T1000 (cell line): ENCODE results near the gene SCN10A.

Experiments
- DNase-seq: peaks from one replicate; lab custom pipeline; 2025; ENCODE audit warnings: mixed read lengths; lab: John Stamatoyannopoulos, UW

The SCN10A gene

DNA sequence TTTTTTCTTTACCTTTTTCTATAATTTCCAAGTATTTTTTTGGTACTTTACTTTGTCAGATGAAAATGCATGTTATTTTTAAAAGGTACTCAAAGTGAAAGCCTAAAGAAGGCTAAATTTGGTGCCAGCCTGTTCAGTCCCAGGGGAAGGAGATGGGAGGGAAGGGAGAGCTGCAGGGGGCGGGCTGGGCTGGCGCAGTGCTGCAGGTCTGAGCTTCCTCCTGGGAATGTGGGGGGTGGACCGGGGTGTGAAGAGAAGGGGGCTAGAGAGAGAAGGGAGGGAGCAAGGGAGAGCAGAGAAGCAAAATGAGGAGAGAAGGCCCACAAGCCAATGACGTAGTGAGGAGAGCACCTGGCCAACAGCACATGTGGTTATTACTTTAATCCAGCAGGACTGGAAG lies 95.6 kb downstream of the SCN10A start:
- DNase-seq = no peak

DNA sequence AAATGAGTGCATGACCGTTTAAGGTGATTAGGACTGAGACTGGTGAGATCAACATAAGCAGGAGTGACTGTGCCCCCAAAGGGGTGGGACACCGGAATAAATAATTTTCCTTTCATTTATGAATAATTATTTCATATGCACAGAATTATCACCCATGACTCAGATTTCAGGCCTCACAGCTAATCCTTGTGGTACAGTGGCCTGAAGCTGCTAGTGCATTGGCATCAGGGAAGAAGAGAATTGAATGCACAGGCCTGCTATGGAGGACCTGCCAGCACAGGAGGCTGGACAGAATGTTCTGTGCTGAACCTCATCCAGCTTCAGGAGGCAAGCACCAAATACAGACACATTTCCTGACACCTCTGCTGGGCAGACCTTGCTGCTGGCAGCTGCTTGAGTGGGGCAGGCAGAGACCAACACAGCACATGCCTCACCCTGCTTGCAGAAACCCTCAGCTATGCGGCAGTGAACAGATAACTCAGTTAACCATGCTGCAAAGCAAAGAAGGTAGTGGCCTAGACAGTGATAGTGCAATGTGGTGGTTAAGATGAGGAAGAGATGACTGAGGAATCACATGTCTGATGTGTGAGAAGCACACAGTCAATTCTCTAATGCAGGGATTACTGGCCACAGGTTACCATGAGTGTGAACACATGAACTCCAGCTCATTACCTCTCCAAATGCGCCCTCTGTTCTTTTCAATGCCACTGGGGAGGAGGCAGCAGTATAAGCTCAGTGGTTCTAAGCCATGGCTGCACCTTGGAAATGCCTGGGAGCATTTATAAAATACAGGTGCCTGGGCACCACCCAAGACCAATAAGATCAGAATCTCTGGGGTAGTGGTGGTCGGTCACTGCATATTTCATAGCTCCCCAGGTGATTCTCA lies 98.4 kb downstream of the SCN10A start:
- no peak for DNase-seq

DNA sequence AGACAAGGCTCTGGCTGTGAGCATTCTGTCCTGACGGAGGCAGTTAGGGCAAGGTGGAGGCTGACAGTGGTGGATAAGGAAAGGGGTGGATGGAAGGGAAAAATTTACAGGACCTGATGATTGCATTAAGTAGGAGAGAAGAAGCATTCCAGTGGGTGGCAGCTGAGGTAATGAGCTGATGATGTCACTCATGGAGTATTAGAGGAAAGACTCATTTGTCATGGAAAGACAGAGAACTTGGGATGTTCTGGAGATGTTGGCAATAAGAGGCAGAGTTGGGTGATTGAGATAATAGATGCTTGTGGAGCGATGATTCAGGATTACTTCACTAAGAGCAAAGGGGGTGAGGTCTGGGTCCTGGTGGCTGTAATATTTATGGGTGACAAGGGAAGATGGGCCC lies 102.9 kb downstream of the SCN10A start:
- no peak for DNase-seq

DNA sequence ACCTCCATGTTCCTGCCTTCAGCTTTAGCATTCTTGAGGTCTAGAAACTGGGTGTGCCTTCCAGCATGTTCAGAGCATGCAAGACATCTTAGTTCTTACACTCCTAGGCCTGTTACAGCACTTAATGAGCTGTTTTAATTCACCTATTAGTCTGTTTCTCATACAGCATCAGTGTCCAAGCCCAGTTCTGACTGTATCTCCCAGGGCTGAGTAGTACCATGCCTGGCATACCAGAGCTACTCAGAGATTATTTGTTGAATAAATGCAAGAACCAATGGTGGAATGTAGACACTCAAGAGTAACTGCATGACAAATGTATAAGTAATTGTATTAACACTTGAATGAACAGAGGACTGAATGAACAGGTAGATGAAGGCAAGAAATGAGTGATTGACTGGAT lies 104.7 kb downstream of the SCN10A start:
- DNase-seq = no peak

DNA sequence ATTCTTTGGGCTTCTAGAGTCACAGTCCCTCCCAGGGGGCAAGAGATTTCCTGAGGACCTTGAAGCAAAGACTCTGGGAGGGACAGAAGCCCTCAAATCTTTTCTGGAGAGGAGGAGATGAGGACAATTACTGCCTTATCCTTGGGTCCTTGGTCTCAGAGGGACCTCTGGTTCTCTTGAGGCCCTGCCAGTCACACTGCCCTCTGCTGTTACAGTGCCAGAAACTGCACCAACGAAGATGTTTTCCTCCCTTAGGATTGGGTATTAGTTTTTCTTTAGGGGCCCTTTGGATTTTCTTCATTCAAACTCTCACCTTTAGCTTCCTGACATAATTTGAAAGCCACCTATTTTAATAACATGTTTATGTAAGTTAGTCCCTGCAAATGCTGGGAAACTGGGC lies 108.3 kb downstream of the SCN10A start:
- no peak for DNase-seq

DNA sequence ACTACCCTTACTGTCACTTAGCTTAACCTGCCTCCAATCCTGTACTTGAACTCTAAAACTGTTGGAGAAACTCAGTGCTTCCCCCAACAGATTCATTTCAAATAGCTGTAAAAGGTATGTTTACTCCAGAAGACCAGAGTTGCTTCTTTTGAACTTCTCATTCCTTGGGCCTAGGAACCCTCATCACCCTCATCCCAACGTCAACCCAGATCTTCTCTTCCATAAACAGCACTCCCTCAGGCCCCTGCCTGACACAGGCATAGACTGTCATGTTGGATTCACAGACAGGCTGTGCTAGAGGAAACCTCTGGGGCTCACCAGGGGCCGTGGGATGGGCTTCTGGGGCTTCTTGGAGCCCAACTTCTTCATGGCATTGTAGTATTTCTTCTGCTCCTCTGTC lies 109.1 kb downstream of the SCN10A start:
- DNase-seq = no peak

DNA sequence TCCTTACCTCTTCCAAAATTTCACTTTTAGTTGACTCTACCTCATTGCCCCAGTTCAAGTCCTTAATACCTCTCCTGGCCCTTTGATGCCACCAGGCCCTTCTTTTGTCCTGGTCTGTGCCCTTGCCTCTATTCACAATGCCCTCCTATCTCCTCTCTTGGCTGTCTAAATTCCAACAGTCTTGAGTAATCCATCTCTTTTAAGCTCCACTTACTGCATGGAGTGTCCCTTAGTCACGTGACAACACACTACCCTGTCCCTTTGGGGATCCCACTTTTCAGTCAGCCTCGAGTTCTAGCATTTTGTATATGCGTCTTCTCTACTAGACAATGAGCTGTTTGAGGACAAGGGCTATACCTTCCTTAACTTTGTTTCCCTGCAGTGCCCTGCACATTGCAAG lies 113.8 kb downstream of the SCN10A start:
- DNase-seq = no peak

DNA sequence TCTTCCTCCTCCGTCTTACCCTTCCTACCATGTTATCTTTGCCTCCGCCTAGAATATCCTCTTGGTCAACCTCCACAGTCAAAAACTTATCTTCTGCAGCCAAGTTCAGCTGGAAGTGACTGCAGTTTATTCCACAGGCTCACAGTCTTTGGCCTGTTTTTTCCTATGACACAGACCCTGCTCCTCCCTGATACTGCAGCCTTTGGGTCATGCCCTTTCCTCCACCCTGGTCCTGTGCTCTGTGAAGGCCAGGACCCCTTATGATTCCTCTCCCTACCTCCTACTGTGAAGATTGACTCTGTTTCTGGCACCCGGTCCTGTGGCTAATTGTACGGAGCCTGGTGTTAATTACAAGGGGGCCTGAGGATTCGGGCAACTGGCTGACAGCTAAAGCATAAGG lies 117.3 kb downstream of the SCN10A start:
- no peak for DNase-seq

DNA sequence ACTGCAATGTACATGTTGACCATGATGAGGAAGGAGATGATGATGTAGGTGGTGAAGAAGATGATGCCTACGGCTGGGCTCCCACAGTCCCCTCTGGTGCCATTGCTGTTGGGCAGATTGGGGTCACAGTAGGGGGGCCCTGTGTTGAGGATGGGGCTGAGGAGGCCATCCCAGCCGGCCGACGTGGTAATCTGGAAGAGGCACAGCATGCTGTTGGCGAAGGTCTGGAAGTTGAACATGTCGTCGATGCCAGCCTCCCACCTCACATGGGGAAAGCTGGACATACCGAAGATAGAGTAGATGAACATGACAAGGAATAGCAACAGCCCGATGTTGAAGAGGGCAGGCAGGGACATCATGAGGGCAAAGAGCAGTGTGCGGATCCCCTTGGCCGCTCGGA lies 118.0 kb downstream of the SCN10A start:
- no peak for DNase-seq

DNA sequence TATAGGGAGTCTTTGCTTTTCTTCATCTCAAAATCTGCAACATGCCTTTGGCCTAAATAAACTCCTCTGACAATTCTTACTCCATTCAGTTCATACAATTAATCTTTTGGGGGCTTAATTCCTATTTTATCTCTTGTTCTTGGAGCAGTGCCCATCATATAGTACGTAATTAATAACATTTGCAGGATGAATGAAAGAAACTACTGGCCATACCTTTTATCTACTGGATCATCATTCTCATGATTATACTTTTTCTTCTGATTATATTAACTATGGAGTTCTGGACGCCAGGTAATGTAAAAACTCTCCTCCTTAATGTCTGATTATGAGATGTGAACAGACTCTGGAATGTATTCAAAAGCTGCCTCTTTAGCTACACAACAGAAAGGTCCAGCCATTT lies 120.0 kb downstream of the SCN10A start:
- DNase-seq = no peak

DNA sequence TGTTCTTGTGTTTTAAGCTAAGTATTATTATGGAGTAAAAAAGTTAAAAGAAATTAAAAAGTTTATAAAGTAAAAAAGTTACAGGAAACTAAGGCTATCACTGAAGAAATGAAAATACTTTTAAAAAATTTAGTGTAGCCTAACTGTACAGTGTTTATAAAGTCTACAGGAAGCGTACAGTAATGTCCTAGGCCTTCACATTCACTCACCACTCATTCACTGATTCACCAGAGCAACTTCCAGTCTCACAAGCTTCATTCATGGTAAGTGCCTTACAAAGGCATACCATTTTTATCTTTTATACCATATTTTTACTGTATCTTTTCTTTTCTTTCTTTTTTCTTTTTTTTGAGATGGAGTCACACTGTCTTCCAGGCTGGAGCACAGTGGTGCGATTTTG lies 125.8 kb downstream of the SCN10A start:
- no peak for DNase-seq

DNA sequence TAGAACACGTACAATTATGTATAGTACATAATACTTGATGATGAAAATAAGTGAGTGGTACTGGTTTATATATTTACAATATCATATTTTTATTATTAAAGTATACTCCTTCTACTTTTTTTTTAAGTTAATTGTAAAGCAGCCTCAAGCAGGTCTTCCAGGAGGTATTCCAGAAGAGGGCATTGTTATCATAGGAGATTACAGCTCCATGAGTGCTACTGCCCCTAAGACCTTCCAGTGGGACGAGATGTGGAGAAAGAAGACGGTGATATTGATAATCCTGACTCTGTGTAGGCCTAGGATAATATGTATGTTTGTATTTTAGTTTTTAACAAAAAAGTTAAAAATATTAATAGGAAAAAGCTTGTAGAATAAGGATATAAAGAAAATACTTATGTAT lies 126.2 kb downstream of the SCN10A start:
- DNase-seq = no peak

DNA sequence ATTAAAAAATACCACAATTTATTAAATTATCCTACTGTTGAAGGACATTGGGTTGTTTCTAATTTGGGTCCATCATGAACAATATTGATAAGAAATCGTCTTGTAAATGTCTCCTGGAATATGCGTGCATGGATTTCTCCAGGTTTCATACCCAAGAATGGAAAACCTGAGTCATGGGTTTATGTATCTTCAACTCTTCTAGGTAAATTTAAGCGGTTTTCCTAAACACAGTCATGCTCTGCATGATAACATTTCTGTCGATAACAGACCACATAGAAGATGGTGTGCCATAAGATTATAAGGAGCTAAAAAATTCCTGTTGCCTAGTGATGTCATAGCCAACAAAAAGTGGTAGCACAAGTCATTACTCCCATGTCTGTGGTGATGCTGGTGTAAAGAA lies 126.7 kb downstream of the SCN10A start:
- DNase-seq = no peak

DNA sequence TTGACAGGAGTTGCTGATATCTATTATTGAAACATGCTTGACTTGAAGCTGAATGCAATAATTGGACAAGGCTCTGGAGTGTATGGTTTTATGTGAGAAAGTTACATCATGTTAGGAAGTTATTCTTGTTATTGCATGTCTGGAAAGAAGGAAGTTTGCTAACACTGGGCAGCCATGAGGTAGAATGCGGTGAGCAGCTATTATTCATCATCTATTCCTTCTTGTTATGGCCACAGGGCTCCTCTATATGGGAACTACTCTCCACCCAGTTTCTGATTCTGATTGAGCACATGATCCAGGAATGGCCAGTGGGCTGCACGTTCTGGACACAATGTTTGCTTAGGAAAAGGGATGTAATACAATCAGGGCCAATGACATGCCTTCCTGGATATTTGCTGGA lies 128.7 kb downstream of the SCN10A start:
- DNase-seq = no peak

DNA sequence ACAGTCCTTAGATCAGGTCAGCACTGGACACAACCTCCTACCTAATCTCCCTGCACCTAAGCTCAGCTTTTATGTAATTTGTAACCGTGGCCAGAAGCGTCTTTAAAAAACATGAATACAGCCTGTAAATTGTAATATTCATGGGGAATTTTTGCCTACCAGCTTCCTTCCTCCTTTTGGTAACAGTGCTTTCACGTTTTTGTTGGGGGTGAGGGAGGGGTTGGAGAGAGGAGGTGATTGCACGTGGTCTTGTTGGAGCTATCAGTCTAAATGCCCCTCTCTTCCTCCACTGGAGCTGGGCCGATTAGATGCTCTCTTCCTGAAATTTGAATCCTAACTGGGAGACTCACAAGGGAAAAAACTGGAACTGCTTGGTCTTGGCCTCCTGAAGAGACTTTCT lies 131.5 kb downstream of the SCN10A start:
- DNase-seq = no peak

DNA sequence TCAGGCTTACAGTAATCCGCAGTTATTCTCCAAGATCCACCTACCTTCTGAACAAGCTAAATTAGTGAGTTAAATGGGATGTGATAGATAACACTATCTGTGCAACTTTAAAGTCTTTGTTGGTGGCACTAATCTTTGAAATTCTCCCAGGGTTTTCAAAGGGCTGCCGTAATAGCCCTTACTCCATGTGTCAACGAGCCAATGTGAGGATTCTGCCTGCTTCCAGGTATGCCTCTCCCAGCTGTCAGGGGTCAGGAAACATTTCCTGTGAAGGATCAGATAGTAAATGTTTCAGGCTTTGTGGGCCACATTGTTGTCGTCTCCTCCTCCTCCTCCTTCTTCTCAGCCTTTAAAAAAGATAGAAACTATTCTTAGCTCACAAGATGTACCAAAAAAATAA lies 146.3 kb downstream of the SCN10A start:
- DNase-seq = no peak

DNA sequence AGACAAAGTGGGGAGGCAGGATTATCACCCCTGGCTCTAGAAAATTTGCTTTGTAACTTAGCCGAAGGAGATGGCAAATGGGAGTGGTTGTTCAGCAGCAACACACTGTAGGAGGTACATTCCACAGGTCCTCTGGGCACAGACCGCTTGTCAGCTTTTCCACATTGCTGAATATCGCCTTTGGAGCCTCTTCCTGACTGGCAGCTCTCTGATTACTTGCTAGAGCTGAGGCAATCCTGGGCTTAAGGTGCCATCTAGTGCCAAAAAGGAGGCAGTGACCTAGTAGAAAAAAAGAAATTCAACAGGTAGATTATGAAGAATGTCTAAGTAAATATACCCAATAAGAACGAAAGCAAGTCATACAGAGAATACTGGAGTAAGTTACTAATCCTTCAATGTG lies 153.5 kb downstream of the SCN10A start:
- no peak for DNase-seq

DNA sequence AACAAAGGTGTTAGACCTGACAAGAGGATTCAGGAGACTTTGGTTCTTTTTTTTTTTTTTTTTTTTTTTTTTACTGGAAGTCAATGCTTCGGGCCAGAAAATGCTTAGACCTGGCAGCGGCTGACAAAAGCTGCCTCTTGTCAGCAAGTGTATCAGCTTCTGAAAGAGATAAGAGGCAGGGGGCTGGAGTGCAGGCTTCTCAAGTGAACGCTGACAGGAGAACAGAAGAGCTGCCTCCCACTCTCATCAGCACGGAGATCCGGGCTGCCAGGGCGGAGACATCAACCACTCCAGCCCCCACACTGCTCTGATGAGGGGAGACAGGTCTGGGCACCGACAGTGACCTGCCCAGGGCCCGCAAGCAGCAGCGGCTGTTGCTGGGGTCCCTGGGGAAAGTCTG lies 157.2 kb downstream of the SCN10A start:
- no peak for DNase-seq

DNA sequence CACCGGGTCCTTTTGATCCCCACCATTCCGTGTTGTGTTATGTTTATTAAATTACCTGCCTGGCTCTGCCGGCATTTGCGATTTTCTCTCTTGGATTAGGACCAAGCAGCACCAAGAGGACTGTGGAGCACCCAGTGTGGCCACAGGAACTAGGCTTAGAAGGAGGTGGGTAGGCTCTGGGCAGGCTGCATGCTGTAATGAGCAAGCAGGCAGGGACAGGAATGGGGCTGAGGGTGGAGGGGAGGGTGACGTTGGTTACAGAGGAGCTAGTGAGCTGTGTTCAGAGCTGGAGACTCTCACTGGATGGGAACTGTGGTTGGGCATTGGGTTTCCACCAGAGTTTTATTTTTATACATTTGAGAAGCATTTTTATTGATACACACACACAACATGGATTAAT lies 158.6 kb downstream of the SCN10A start:
- DNase-seq = no peak

DNA sequence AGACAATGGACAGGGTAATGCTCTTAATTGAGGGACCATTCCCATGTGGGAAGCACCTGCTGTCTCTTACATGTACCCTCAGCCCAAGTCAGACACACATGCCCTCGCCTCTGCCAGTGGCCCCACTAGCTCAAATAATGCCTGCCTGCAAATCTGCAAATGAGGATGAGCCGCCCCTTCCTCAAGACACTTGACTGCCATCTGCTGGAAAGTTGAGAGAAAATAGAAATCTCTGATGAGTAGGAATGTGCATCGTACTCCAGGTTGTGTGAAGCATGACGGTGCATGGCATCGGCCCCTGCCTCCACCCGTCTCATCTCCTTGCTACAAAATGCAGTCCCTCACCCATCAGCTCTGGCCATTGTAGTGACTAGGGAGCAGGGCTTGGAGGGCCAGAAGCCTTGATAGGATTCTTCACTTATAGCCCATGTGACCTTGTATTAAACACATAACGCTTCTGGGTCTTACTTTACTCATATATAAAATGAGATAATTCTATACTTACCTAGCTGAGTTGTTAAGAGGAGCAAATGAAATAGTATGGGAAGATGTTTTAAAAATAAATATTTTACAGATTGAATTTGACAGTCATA lies 160.2 kb downstream of the SCN10A start:
- no peak for DNase-seq

DNA sequence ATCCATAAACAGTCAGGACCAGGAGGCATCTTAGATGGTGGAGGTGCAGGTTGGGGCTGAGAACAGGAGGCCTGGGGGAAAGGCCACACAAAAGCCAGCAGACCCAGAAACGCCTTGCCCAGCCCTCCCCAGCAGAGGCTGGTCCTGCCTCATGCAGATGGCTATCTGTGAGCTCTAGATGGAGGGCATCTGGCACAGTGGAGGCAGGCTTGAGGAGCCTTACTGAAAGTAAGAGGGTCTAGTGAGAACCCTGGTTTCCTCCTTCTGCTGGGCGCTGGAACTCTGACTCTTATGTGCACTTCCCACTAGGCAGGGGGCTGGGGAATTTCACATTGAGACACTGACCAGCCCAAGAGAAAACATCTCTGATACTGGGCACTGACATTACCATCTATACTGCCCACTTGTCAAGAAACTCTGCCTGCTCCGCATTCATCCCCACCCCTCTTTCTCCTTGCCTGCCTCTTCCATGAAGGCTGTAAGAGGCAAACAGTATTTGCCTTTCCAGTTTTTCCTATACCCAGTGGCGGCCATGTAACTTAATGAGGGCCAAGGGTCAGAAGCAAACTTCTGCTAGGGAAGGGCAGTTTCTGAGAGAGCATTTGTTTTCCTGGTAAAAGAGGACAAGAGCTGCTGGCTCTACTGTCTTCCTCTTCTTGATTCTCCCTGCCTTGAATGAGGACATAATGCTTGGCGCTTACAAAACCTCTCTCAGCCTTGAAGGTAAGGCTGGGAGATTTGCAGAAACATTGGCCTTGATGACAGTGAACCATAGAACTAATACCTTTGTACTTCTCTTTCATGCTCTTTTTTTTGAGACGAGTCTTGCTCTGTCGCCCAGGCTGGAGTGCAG lies 162.1 kb downstream of the SCN10A start:
- DNase-seq = no peak

DNA sequence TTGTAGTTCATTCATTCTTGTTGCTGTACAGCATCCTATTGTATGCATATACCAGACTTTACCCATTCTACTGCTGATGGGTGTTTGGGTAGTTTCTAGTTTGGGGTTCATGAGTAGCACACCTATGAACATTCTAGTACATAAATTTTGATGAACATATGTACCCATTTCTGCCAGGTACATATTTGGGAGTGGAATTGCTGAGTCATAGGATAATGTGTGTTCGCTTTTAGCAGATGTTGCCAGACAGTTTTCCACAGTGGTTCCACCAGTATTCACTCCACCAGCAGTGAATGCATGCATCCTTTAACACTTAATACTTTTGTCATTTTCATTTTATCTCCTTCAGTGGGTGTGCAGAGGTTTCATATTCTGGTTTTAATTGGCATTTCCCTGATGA lies 163.1 kb downstream of the SCN10A start:
- no peak for DNase-seq
